GM12864 (cell line): ENCODE data around the gene VAV3.
"Not testable (repeated sequence)": the region's sequence is repeated elsewhere in the genome, so short reads cannot be mapped to it uniquely, and the experiment has no call there.

ENCODE experiments used
- DNase-seq: peaks from one replicate; pipeline ENCODE4 v3.0.0-alpha.2; 2011; ENCODE audit warnings: low read depth
- H3K4me3 ChIP-seq: 2 replicates; pipeline ENCODE4 v1.5.1; 2011; ENCODE audit warnings: mild to moderate bottlenecking, low read depth, low read length, control low read depth
- CTCF ChIP-seq: IDR thresholded peaks from 2 replicates; pipeline ENCODE4 v1.5.1; 2011; ENCODE audit warnings: low read depth, mild to moderate bottlenecking, moderate library complexity, low read length, control low read depth, inconsistent platforms; ENCODE audit errors: missing control alignments

The VAV3 gene

GRCh38 chr1:107707111-107707510 is 257.9 kb downstream of the VAV3 start:
- DNase-seq = no peak
- H3K4me3 ChIP-seq = no peak overlapping the region
- TF ChIP-seq CTCF = no peak

- H3K4me3 ChIP-seq = no peak overlapping the region
- no peak for TF ChIP-seq CTCF
- no peak for DNase-seq
Measured at GRCh38 chr1:107706182-107706581, 258.8 kb downstream of the VAV3 start.

GRCh38 chr1:107704911-107705310 is 260.1 kb downstream of the VAV3 start:
- H3K4me3 ChIP-seq = no peak overlapping the region
- TF ChIP-seq CTCF = no peak
- no peak for DNase-seq

- H3K4me3 ChIP-seq = no peak overlapping the region
- TF ChIP-seq CTCF = no peak
- no peak for DNase-seq
Measured at GRCh38 chr1:107702946-107703571, 261.9 kb downstream of the VAV3 start.

- not testable (repeated sequence) for H3K4me3 ChIP-seq, DNase-seq
Measured at GRCh38 chr1:107700651-107701050, 264.3 kb downstream of the VAV3 start.

GRCh38 chr1:107698161-107698560 is 266.8 kb downstream of the VAV3 start:
- H3K4me3 ChIP-seq = no peak overlapping the region
- TF ChIP-seq CTCF = no peak

GRCh38 chr1:107695341-107695740 is 269.6 kb downstream of the VAV3 start:
- TF ChIP-seq CTCF = no peak
- H3K4me3 ChIP-seq = no peak overlapping the region
- DNase-seq = no peak

More at GRCh38 chr1:107698161-107698560, 266.8 kb downstream of the VAV3 start:
- DNase-seq = no peak
